IPS-20b (cell line): ENCODE results near the gene PABPN1L.

Experiments
- H3K27ac ChIP-seq: one replicate; pipeline ENCODE4 v1.5.1; 2013; ENCODE audit warnings: low read length
- H3K27me3 ChIP-seq: 2 replicates; pipeline ENCODE4 v1.6.1; 2013; ENCODE audit warnings: mild to moderate bottlenecking, low read length, inconsistent platforms; ENCODE audit not compliant: insufficient read depth
- H3K36me3 ChIP-seq: 2 replicates; pipeline ENCODE4 v1.6.1; 2013; ENCODE audit warnings: low read depth, mild to moderate bottlenecking, inconsistent platforms, low read length, moderate library complexity; ENCODE audit not compliant: insufficient read depth
- H3K4me1 ChIP-seq: 2 replicates; pipeline ENCODE4 v1.6.1; 2013; ENCODE audit warnings: mild to moderate bottlenecking, control low read depth, inconsistent platforms, low read length, moderate library complexity; ENCODE audit not compliant: insufficient read depth
- H3K4me3 ChIP-seq: 2 replicates; pipeline ENCODE4 v1.5.1; 2013; ENCODE audit warnings: mild to moderate bottlenecking, low read length, inconsistent platforms
- H3K9ac ChIP-seq: 2 replicates; pipeline ENCODE4 v1.6.1; 2013; ENCODE audit warnings: low read depth, mild to moderate bottlenecking, inconsistent platforms, low read length, moderate library complexity
- H3K9me3 ChIP-seq: 2 replicates; pipeline ENCODE4 v1.6.1; 2013; ENCODE audit warnings: mild to moderate bottlenecking, low read depth, low read length, inconsistent platforms; ENCODE audit not compliant: insufficient read depth

PABPN1L gene

DNA sequence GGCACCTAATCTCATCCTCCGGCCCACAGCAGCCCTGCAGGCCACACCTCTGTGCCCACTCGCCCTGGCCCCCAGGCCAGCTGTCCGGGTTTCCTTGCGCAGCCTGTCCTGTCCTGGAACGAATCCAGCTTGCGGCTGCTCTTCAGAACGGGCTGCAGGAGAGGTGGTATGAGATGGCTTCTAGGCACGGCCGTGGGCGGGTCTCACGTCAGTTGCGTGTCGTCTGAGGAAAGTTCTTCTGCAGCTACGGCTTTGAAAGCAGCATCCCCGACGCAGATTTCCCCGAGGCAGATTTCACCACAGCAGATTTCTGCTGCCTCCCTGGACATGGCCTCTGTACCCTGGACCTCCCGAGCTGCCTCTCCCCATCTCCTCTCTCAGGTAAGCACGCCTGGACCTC, 27.9 kb downstream of the PABPN1L start:
- Histone ChIP-seq H3K9ac (no peak overlapping the region), H3K4me3 (no peak overlapping the region), H3K36me3 (0 out of 2 replicates have a peak, but pooled peaks cover 8% of the 10 kb centered on the region), H3K27me3 (no peaks in the 10 kb centered on the region), H3K9me3 (no peaks in the 10 kb centered on the region), H3K4me1 (no peaks in the 10 kb centered on the region), H3K27ac (no peak overlapping the region)

DNA sequence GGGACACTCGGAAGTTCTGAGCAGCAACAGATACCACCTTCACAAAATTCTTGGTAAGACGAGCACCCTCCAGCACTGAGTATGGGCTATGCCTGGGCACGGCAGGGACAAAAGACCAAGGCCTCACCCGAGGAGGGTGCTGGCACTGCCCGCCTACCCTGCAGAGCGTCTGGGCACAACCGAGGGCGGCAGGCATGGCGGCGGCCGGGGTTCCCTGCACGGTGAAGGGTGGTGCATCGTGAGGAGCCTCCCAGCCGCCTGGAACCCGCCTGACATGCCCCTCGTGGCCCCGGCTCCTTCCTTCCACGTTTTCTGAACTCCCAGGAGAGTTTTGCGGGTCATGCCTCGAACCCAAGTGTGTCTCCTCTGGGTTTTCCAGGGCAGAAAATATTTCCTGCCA, 28.7 kb downstream of the PABPN1L start:
- Histone ChIP-seq H3K27me3 (no peaks in the 10 kb centered on the region), H3K9me3 (no peaks in the 10 kb centered on the region), H3K4me3 (no peak overlapping the region), H3K27ac (no peak overlapping the region), H3K36me3 (0 out of 2 replicates have a peak, but pooled peaks cover 8% of the 10 kb centered on the region), H3K4me1 (no peaks in the 10 kb centered on the region), H3K9ac (no peak overlapping the region)

DNA sequence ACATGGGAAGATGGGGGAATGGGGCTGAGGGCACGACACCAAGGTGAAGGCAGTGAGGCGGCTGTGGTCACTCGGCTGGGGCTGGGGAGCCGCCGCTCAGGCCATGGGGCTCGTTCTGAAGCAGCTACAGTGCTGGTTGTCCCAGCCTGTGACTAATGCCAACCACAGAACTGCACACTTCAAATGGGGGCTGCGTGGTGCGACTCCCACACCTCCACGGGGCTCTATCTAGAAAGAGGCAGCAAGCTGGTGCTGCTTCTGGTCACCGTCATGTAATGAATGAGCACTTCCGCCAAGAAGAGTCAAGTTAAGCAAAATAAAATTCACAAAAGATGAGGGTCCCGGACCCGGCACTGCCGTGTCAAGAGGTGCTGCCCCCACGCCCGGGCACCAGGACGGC, 29.7 kb downstream of the PABPN1L start:
- no peaks in the 10 kb centered on the region for H3K4me1 ChIP-seq
- H3K9ac ChIP-seq, result no peak overlapping the region
- H3K27ac ChIP-seq, result no peak overlapping the region
- 0 out of 2 replicates have a peak, but pooled peaks cover 8% of the 10 kb centered on the region for H3K36me3 ChIP-seq
- no peaks in the 10 kb centered on the region for H3K9me3 ChIP-seq
- no peak overlapping the region for H3K4me3 ChIP-seq
- no peaks in the 10 kb centered on the region for H3K27me3 ChIP-seq

DNA sequence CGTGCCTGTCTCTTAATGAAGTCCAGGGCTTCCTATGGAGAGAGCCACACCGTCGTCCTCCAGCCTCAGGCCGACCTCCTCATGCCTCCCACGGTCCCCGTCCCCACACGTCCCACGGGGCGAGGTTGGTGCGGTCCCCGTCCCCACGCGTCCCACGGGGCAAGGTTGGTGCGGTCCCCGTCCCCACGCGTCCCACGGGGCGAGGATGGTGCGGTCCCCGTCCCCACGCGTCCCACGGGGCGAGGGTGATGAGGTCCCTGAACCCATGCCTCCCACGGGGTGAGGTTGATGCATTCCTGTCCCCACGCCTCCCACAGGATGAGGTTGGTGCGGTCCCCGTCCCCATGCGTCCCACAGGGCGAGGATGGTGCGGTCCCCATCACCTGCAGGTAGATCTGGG, 30.6 kb downstream of the PABPN1L start:
- Histone ChIP-seq H3K27ac (no peak overlapping the region), H3K27me3 (no peaks in the 10 kb centered on the region), H3K36me3 (0 out of 2 replicates have a peak, but pooled peaks cover 8% of the 10 kb centered on the region), H3K4me1 (no peaks in the 10 kb centered on the region), H3K4me3 (no peak overlapping the region), H3K9ac (no peak overlapping the region), H3K9me3 (no peaks in the 10 kb centered on the region)

DNA sequence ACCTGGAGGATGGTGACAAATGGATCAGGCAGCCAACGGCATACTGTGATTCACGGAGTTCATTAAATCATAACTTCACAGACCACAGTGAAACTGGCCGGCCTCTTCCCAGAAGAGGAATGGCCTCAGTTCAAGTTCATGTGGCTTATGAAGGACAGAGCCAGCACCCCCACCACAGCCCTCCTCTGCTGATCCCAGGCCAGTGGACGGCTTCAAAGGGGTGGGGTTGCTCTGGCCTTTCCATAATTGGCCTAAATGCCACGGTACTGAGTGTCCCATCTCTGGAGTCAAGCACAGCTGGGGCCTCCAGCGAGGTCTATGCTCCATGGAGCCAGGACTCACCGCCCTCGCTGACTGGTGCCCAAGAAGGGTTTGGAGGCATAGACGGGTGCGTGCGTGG, 31.1 kb downstream of the PABPN1L start:
- no peak overlapping the region for H3K4me3 ChIP-seq
- H3K9me3 ChIP-seq, result no peaks in the 10 kb centered on the region
- H3K36me3 ChIP-seq, result 0 out of 2 replicates have a peak, but pooled peaks cover 8% of the 10 kb centered on the region
- no peak overlapping the region for H3K9ac ChIP-seq
- H3K27me3 ChIP-seq, result no peaks in the 10 kb centered on the region
- no peak overlapping the region for H3K27ac ChIP-seq
- H3K4me1 ChIP-seq, result no peaks in the 10 kb centered on the region

DNA sequence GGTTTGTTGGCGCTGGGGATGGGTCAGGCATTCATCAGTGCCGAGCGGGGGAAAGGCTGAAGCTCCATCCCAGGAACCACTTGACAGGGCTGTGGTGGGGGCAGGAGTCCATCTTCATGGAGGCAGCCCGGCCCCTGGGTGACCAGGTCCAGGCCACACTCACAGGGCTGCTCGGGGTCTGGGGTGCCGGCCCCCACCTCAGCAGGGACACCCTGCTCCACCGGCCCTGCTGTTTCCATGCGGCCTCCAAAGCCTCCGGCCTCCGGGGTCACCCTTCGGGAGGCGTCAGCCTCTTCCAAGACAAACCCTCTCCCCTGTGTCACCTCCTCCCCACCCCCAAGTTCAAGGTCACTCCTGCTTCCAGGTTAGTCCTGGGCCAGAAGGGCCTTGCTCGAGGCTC, 31.8 kb downstream of the PABPN1L start:
- H3K4me3 ChIP-seq, result no peak overlapping the region
- no peak overlapping the region for H3K27ac ChIP-seq
- H3K4me1 ChIP-seq, result no peaks in the 10 kb centered on the region
- H3K36me3 ChIP-seq, result 0 out of 2 replicates have a peak, but pooled peaks cover 4% of the 10 kb centered on the region
- no peak overlapping the region for H3K9ac ChIP-seq
- H3K27me3 ChIP-seq, result no peaks in the 10 kb centered on the region
- H3K9me3 ChIP-seq, result no peaks in the 10 kb centered on the region

DNA sequence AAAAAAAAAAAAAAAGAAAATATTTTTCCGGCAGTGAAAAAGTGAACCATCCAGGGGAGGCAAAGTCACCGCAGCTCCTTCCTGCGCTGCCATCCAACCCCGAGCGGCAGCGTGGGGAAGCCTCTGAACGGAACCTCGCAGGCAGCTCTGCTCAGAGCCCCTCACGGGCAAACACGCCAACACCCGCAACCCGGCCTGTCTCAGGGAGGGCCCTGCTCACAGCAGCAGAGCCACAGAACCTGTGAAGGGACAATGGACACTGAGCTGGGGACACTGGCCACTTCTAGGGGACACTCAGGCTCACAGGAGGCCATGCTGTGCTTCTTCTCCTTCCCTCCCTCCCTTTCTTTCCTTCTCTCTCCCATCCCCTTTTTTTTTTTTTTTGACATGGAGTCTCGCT, 33.4 kb downstream of the PABPN1L start:
- H3K4me1 ChIP-seq, result no peaks in the 10 kb centered on the region
- no peaks in the 10 kb centered on the region for H3K9me3 ChIP-seq
- no peaks in the 10 kb centered on the region for H3K27me3 ChIP-seq
- H3K36me3 ChIP-seq, result no peaks in the 10 kb centered on the region
- H3K9ac ChIP-seq, result no peak overlapping the region
- H3K27ac ChIP-seq, result no peak overlapping the region
- H3K4me3 ChIP-seq, result no peak overlapping the region

DNA sequence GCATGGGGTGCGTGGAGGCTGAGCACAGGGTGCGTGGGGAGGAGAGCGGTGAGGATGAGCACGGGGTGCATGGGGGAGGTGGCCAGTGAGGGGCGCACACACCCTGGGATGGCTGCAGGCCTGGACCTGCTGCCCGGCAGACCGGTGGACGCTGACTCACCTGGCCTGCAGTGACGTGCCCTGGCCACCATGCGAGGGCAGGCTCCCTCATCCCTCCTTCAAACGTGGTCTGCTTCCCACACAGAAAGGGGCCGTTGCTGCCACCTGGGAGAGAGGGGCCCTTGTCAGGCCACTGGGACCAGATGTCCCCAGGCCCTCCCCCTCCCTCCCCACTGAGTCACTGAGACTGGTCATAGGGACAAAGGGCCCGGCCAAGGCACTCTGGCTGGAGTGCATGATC, 34.6 kb downstream of the PABPN1L start:
- Histone ChIP-seq H3K4me1 (no peaks in the 10 kb centered on the region), H3K9me3 (no peaks in the 10 kb centered on the region)

DNA sequence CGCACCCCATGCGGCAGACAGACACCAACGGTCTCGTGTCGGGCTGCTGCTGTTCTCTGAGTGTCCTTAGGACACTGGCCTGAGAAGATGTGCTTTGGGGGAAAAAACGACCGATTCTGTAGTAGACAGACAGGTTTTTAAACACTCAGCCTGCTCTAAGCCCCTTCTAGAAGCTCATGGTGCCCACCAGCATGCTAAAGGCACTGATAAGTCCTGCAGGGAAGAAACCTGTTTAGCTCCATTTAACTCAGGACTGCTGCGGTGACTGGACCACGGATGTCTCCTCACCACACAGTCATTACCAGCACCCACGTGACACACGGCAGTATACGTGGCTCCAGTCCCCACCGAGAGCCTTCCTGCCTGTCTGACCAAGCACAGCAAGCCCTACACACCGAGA, 35.7 kb downstream of the PABPN1L start:
- no peaks in the 10 kb centered on the region for H3K36me3 ChIP-seq
- no peaks in the 10 kb centered on the region for H3K4me1 ChIP-seq
- no peak overlapping the region for H3K9ac ChIP-seq
- H3K4me3 ChIP-seq, result no peak overlapping the region
- no peaks in the 10 kb centered on the region for H3K9me3 ChIP-seq
- H3K27ac ChIP-seq, result no peak overlapping the region
- H3K27me3 ChIP-seq, result no peaks in the 10 kb centered on the region

More for the DNA sequence above, 34.6 kb downstream of the PABPN1L start:
- no peak overlapping the region for H3K27ac ChIP-seq
- H3K27me3 ChIP-seq, result no peaks in the 10 kb centered on the region
- H3K36me3 ChIP-seq, result no peaks in the 10 kb centered on the region
- no peak overlapping the region for H3K9ac ChIP-seq
- H3K4me3 ChIP-seq, result no peak overlapping the region

DNA sequence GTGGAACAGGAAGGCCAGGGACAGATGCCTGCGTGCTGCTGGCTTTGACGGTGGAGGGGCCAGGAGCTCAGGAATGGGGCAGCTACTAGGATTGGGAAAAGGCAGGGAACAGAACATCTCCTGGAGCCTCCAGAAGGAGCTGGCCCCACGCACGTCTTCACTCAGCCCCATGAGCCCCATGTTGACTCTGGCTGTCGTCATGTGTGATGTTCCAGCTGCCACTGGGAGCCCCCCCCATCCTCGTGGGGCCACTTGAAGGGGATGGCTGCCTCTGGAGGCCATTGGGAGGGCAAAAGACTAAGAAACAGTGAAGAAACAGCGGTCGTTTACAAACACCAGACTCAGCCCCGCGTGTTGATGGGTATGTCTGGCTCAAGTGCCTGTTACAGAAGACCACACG, 36.2 kb downstream of the PABPN1L start:
- Histone ChIP-seq H3K36me3 (no peaks in the 10 kb centered on the region), H3K4me1 (no peaks in the 10 kb centered on the region)

DNA sequence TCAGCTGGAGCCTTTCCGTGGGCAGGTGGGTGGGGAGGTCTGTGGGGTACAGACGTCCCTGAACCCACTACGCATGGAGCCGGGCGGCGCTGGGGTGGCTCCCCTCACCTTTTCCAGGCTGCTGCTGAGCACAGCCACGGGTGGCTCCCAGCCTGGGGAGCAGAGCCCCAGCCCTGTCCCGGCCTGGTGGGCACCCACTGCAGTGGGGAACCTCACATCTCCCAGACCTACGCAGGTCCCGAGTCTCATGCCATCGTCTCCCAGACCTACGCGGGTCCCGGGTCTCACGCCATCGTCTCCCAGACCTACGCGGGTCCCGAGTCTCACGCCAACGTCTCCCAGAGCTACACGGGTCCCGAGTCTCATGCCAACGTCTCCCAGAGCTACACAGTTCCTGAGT, 37.7 kb downstream of the PABPN1L start:
- no peak overlapping the region for H3K9ac ChIP-seq
- no peaks in the 10 kb centered on the region for H3K4me1 ChIP-seq
- H3K27me3 ChIP-seq, result no peaks in the 10 kb centered on the region
- no peaks in the 10 kb centered on the region for H3K36me3 ChIP-seq
- H3K27ac ChIP-seq, result no peak overlapping the region
- no peak overlapping the region for H3K4me3 ChIP-seq
- H3K9me3 ChIP-seq, result no peaks in the 10 kb centered on the region

More for the DNA sequence above, 36.2 kb downstream of the PABPN1L start:
- no peak overlapping the region for H3K9ac ChIP-seq
- H3K27ac ChIP-seq, result no peak overlapping the region
- H3K9me3 ChIP-seq, result no peaks in the 10 kb centered on the region
- no peak overlapping the region for H3K4me3 ChIP-seq
- H3K27me3 ChIP-seq, result no peaks in the 10 kb centered on the region

DNA sequence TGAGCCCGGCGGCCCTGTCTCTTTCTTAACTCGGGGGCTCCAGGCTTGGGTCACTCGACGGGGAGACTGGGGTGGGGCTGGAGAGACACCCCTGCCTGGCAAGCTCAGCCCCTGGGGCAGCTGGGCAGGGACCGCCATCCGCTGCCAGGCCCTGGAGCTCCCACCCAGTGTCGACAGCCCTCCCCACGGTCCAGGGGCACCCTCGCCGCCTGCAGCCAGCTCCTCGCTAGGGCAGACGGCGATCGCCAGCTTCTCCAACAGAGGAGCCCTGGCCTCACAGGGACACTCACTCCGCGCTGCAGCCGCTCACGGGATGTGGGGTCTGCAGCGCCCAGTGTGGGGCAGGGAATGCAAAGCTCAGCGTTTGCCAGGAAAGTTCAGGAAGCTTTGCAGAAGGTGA, 38.7 kb downstream of the PABPN1L start:
- no peak overlapping the region for H3K27ac ChIP-seq
- no peaks in the 10 kb centered on the region for H3K4me1 ChIP-seq
- no peaks in the 10 kb centered on the region for H3K27me3 ChIP-seq
- no peak overlapping the region for H3K4me3 ChIP-seq
- H3K36me3 ChIP-seq, result no peaks in the 10 kb centered on the region
- H3K9ac ChIP-seq, result no peak overlapping the region
- no peaks in the 10 kb centered on the region for H3K9me3 ChIP-seq
